Osteoblast (primary cell): Measurements from ENCODE around the gene NELL2. TPM values are rescaled to one million over a fixed set of nuclear protein-coding genes. Genes with fewer than 3 reads are reported as not detected.

Experiments used
- DNase-seq: peaks from one replicate; pipeline ENCODE4 v3.0.0; 2011; ENCODE audit warnings: low spot score, mixed read lengths; ENCODE audit not compliant: insufficient read length; ENCODE audit errors: missing footprints
- H2AFZ ChIP-seq: 2 replicates; pipeline ENCODE4 v1.6.0; 2011; ENCODE audit warnings: mild to moderate bottlenecking, low read length
- H3K27ac ChIP-seq: 2 replicates; pipeline ENCODE4 v1.5.1; 2011; ENCODE audit warnings: mild to moderate bottlenecking, low read depth, low read length, moderate library complexity
- H3K27me3 ChIP-seq: 2 replicates; pipeline ENCODE4 v1.6.0; 2012; ENCODE audit warnings: mild to moderate bottlenecking, control low read depth, inconsistent platforms, low read length, moderate library complexity; ENCODE audit not compliant: insufficient read depth
- H3K36me3 ChIP-seq: 2 replicates; pipeline ENCODE4 v1.5.1; 2011; ENCODE audit warnings: mild to moderate bottlenecking, low read length, control low read depth, moderate library complexity; ENCODE audit not compliant: insufficient read depth
- H3K4me1 ChIP-seq: 2 replicates; pipeline ENCODE4 v1.5.1; 2011; ENCODE audit warnings: mild to moderate bottlenecking, low read length, control low read depth, moderate library complexity; ENCODE audit not compliant: insufficient read depth
- H3K4me2 ChIP-seq: 2 replicates; pipeline ENCODE4 v1.6.0; 2011; ENCODE audit warnings: mild to moderate bottlenecking, low read length; ENCODE audit not compliant: insufficient read depth
- H3K4me3 ChIP-seq: fragments of 200-600 bp; sonication (generic); 3 replicates; pipeline ENCODE4 v1.5.1; 2012; ENCODE audit warnings: mild to moderate bottlenecking, low read length, inconsistent platforms; ENCODE audit not compliant: insufficient read depth
- H3K79me2 ChIP-seq: 2 replicates; pipeline ENCODE4 v1.6.0; 2012; ENCODE audit warnings: mild to moderate bottlenecking, low read length, control low read depth, inconsistent platforms; ENCODE audit not compliant: insufficient read depth
- H3K9me3 ChIP-seq: 2 replicates; pipeline ENCODE4 v1.5.1; 2011; ENCODE audit warnings: low read depth, low read length, control low read depth
- H4K20me1 ChIP-seq: 2 replicates; pipeline ENCODE4 v1.6.0; 2012; ENCODE audit warnings: mild to moderate bottlenecking, low read length, control low read depth; ENCODE audit not compliant: insufficient read depth
- CTCF ChIP-seq: IDR thresholded peaks from 2 replicates; pipeline ENCODE4 v1.5.1; 2011; ENCODE audit warnings: mild to moderate bottlenecking, low read depth, low read length, moderate library complexity; ENCODE audit errors: extremely low read depth
- small RNA-seq: library from RNA; depleted of rRNA; stranded (forward); fragments of <200 nt; gene quantifications from one replicate; pipeline ENCODE3, GENCODE V24; 2012
- total RNA-seq: library from RNA; depleted of rRNA; stranded (reverse); fragments of >200 nt; gene quantifications from 2 replicates; pipeline ENCODE4 v1.2.3, GENCODE V29; 2012

The NELL2 gene
- total RNA-seq, 1 donor, result not detected

- no peak for TF ChIP-seq CTCF
Measured at GRCh38 chr12:44460261-44460660, 415.9 kb downstream of the NELL2 start.

GRCh38 chr12:44459569-44459968, 416.5 kb downstream of the NELL2 start:
- Histone ChIP-seq H2AFZ (no peak overlapping the region), H3K4me1 (no peaks in the 10 kb centered on the region), H3K27ac (no peak overlapping the region), H4K20me1 (no peaks in the 10 kb centered on the region), H3K4me2 (no peak overlapping the region), H3K9me3 (no peaks in the 10 kb centered on the region), H3K36me3 (no peaks in the 10 kb centered on the region), H3K4me3 (no peak overlapping the region), H3K27me3 (no peaks in the 10 kb centered on the region), H3K79me2 (no peaks in the 10 kb centered on the region)
- TF ChIP-seq CTCF, result no peak
- no peak for DNase-seq

More at GRCh38 chr12:44460261-44460660, 415.9 kb downstream of the NELL2 start:
- H3K4me1 ChIP-seq, result no peaks in the 10 kb centered on the region
- H3K4me2 ChIP-seq, result no peak overlapping the region
- H3K27me3 ChIP-seq, result no peaks in the 10 kb centered on the region
- H4K20me1 ChIP-seq, result no peaks in the 10 kb centered on the region
- no peak overlapping the region for H3K4me3 ChIP-seq
- no peak overlapping the region for H3K27ac ChIP-seq
- no peak overlapping the region for H2AFZ ChIP-seq
- no peaks in the 10 kb centered on the region for H3K36me3 ChIP-seq
- H3K9me3 ChIP-seq, result no peaks in the 10 kb centered on the region
- H3K79me2 ChIP-seq, result no peaks in the 10 kb centered on the region
- no peak for DNase-seq

Small RNAs within 50 kb of the gene (small RNA-seq; reads per million reads assigned to genes)
- not detected for gene RF00019

Other genes starting within 250 kb of the NELL2 start
- gene DBX2, start 174.8 kb upstream of the NELL2 start, total RNA-seq, result not detected in 2 replicates